K562 (cell line): Measurements from ENCODE around the gene RPL36AL. TPM values are rescaled to one million over a fixed set of nuclear protein-coding genes. Genes with fewer than 3 reads are reported as not detected.

ENCODE experiments used
- ATF7 ChIP-seq: fragments of 450-650 bp; IDR thresholded peaks from 2 replicates; pipeline ENCODE4 v1.7.1; 2014; ENCODE audit warnings: mild to moderate bottlenecking, moderate library complexity
- CREB1 ChIP-seq, 2 experiments: sonication (generic) in 1 of 2; formaldehyde crosslinking in 1 of 2; IDR thresholded peaks; 2 replicates each; pipeline versions ENCODE4 v1.6.1 to v1.8.0; 2012 to 2022; ENCODE audit warnings: inconsistent platforms in 1 of 2, mild to moderate bottlenecking in 1 of 2, missing genetic modification reagents in 1 of 2, moderate library complexity in 1 of 2
- E2F6 ChIP-seq, 2 experiments: IDR thresholded peaks; 2 replicates each; pipeline ENCODE4 v1.6.1; 2011; ENCODE audit warnings: borderline replicate concordance in 1 of 2, control low read depth in 1 of 2, low read depth in 1 of 2, low read length in 1 of 2, mild to moderate bottlenecking in 1 of 2, mixed read lengths in 1 of 2, moderate library complexity in 1 of 2; ENCODE audit not compliant: insufficient read depth in 1 of 2, insufficient read length in 1 of 2, poor library complexity in 1 of 2, severe bottlenecking in 1 of 2; ENCODE audit errors: extremely low read depth in 1 of 2
- ESRRA ChIP-seq: fragments of 450-650 bp; IDR thresholded peaks from 2 replicates; pipeline ENCODE4 v1.6.1; 2014; ENCODE audit warnings: low read depth, mild to moderate bottlenecking, moderate library complexity, borderline replicate concordance
- HDAC3 ChIP-seq: fragments of 450-650 bp; IDR thresholded peaks from 2 replicates; pipeline ENCODE4 v1.6.1; 2018; ENCODE audit warnings: borderline replicate concordance, mild to moderate bottlenecking, moderate library complexity; ENCODE audit not compliant: partially characterized antibody
- IRF2 ChIP-seq: sonication (generic); formaldehyde crosslinking; IDR thresholded peaks from 2 replicates; pipeline ENCODE4 v1.8.1; 2022; ENCODE audit warnings: mild to moderate bottlenecking, missing genetic modification reagents
- NR2C2 ChIP-seq, 2 experiments: fragments of 200-800 bp in 1 of 2; sonication (Bioruptor generic) in 1 of 2; sonication (generic) in 1 of 2; formaldehyde crosslinking in 1 of 2; IDR thresholded peaks; 2 replicates each; pipeline versions ENCODE4 v1.6.1 to v1.8.0; 2016 to 2022; ENCODE audit warnings: mild to moderate bottlenecking in 1 of 2, missing compliant biosample characterization in 1 of 2, missing genetic modification characterization in 1 of 2, missing genetic modification reagents in 1 of 2
- STAT5B ChIP-seq: fragments of 250-450 bp; sonication (Bioruptor Pico); IDR thresholded peaks from 2 replicates; pipeline ENCODE4 v1.8.0; 2021; ENCODE audit warnings: mild to moderate bottlenecking, inconsistent platforms
- TAF9B ChIP-seq: fragments of 450-650 bp; IDR thresholded peaks from 2 replicates; pipeline ENCODE4 v1.6.1; 2018; ENCODE audit warnings: mild to moderate bottlenecking; ENCODE audit not compliant: partially characterized antibody
- UBTF ChIP-seq, 2 experiments: IDR thresholded peaks; 2 replicates each; pipeline ENCODE4 v1.6.1; 2012; ENCODE audit warnings: improper control_type of control experiment in 2 of 2, low read depth in 2 of 2, low read length in 2 of 2, borderline replicate concordance in 1 of 2
- ZBTB43 ChIP-seq: sonication (generic); formaldehyde crosslinking; IDR thresholded peaks from 2 replicates; pipeline ENCODE4 v1.8.0; 2023; ENCODE audit warnings: mild to moderate bottlenecking, missing genetic modification reagents
- ZNF121 ChIP-seq: sonication (generic); formaldehyde crosslinking; conservative IDR thresholded peaks from 2 replicates; pipeline ENCODE4 v1.8.0; 2022; ENCODE audit warnings: missing genetic modification reagents
- ZNF592 ChIP-seq: fragments of 450-650 bp; IDR thresholded peaks from 2 replicates; pipeline ENCODE4 v1.6.1; 2017; ENCODE audit warnings: antibody characterized with exemption, mild to moderate bottlenecking
- ZNF780A ChIP-seq: fragments of 250-450 bp; sonication (Bioruptor Pico); IDR thresholded peaks from 2 replicates; pipeline ENCODE4 v1.5.0; 2021; ENCODE audit warnings: mild to moderate bottlenecking
- ZNF785 ChIP-seq: fragments of 250-450 bp; sonication (Bioruptor Pico); IDR thresholded peaks from 2 replicates; pipeline ENCODE4 v1.4.0; 2020; ENCODE audit warnings: mild to moderate bottlenecking
- polyA plus RNA-seq, 8 experiments: library from polyadenylated mRNA; depleted of rRNA in 4 of 8; stranded (reverse) in 5 of 8; unstranded in 3 of 8; fragments of >200 nt; fragmentation: Nextera tagmentation in 2 of 8; fragmentation: Illumina TruSeq in 1 of 8; extraction: Ambion mirVana in 2 of 8; extraction: Trizol in 1 of 8; gene quantifications; 2 replicates each; pipeline versions ENCODE4 v1.2.1 to v1.2.3, GENCODE V29; 2011 to 2014; ENCODE audit warnings: inconsistent platforms in 1 of 8, missing spikeins in 1 of 8
- total RNA-seq, 7 experiments: library from RNA; depleted of rRNA in 6 of 7; stranded (reverse); fragments of >200 nt in 6 of 7; fragmentation: Illumina TruSeq in 2 of 7; extraction: Trizol in 2 of 7; gene quantifications; 2 replicates each; pipeline versions ENCODE4 v1.2.1 to v1.2.3, GENCODE V29; 2011 to 2021; ENCODE audit warnings: low replicate concordance in 1 of 7

RPL36AL gene
- total and polyA plus RNA-seq, 9 of the 15 experiments (the other 6 are each of a cell fraction or from before 2014, with no cell fraction given): 146 to 674 (median 360) TPM

GRCh38 chr14:49633640-49634546 lies 13.5 kb upstream of the RPL36AL start (continued):
- TF ChIP-seq HDAC3 (no peak), ZNF592 (peak; percentile 45; the same call in 1 of the 2 replicates), ZNF785 (CRISPR knock-in tag) (no peak), ZNF121 (CRISPR knock-in tag) (peak; percentile 10; the same call in 1 of the 2 replicates), TAF9B (peak; percentile 22), STAT5B (CRISPR knock-in tag) (no peak), CREB1 (IDR thresholded peaks at IDR 0.05) (peak; percentile 81), CREB1 (CRISPR knock-in tag; IDR thresholded peaks at IDR 0.05) (peak; percentile 85), ZBTB43 (CRISPR knock-in tag) (0 out of 2 replicates have a peak, but pooled peaks have one; percentile 41), ATF7 (0 out of 2 replicates have a peak, but pooled peaks have one; percentile 10), ESRRA (peak; percentile 75; the same call in 1 of the 2 replicates), IRF2 (CRISPR knock-in tag) (peak; percentile 63; the same call in 1 of the 2 replicates), NR2C2 (CRISPR knock-in tag; IDR thresholded peaks at IDR 0.05) (peak; percentile 74), NR2C2 (tag; IDR thresholded peaks at IDR 0.05) (peak; percentile 93), ZNF780A (CRISPR knock-in tag) (no peak), UBTF (IDR thresholded peaks at IDR 0.05; ENCODE audit: borderline replicate concordance in 1 of 2, low read depth in 2 of 2, low read length in 2 of 2) (peak; percentile 31 to 63; a peak in 1 of 4 replicates), E2F6 (IDR thresholded peaks at IDR 0.05; ENCODE audit: borderline replicate concordance in 1 of 2, extremely low read depth in 1 of 2, insufficient read depth in 1 of 2, insufficient read length in 1 of 2, low read depth in 1 of 2, low read length in 1 of 2, poor library complexity in 1 of 2, severe bottlenecking in 1 of 2) (peak; percentile 8 to 52)
